ENCODE results near the gene RPH3AL.

RPH3AL gene

GRCh38 chr17:164303-165235 is 188.0 kb downstream of the RPH3AL start:
- Mint-ChIP-seq H3K36me3 (no peaks in the 10 kb centered on the region), H3K4me3 (no peak overlapping the region), H3K27ac (no peak overlapping the region), H3K27me3 (no peaks in the 10 kb centered on the region), H3K4me1 (ENCODE audit: low read depth) (no peaks in the 10 kb centered on the region), H3K9me3 (ENCODE audit: low read depth) (no peaks in the 10 kb centered on the region)

- Mint-ChIP-seq H3K27ac (no peak overlapping the region), H3K36me3 (no peaks in the 10 kb centered on the region), H3K4me3 (no peak overlapping the region), H3K27me3 (no peaks in the 10 kb centered on the region), H3K4me1 (ENCODE audit: low read depth) (no peaks in the 10 kb centered on the region), H3K9me3 (ENCODE audit: low read depth) (no peaks in the 10 kb centered on the region)
These were observed 189.0 kb downstream of the RPH3AL start for GRCh38 chr17:163514-164098.

GRCh38 chr17:162689-163088 is 189.9 kb downstream of the RPH3AL start:
- Mint-ChIP-seq H3K27ac (no peak overlapping the region), H3K4me3 (no peak overlapping the region), H3K9me3 (ENCODE audit: low read depth) (no peaks in the 10 kb centered on the region), H3K4me1 (ENCODE audit: low read depth) (no peaks in the 10 kb centered on the region), H3K36me3 (no peaks in the 10 kb centered on the region), H3K27me3 (no peaks in the 10 kb centered on the region)

All from activated naive CD8-positive, alpha-beta T cell (primary cell).